ENCODE measurements around the gene MMAB. TPM values are rescaled to one million over a fixed set of nuclear protein-coding genes. Genes with fewer than 3 reads are reported as not detected.

MMAB gene
- total and polyA plus RNA-seq, 2 donors (not counting 3 experiments of a cell fraction or from before 2014, with no cell fraction given): 39.1 to 46.0 TPM

- Histone ChIP-seq H2AFZ (ENCODE audit: low read depth, low read length) (no peak overlapping the region), H4K20me1 (replicated peaks; ENCODE audit: control insufficient read depth, extremely low read depth, insufficient read depth, low read length) (no peaks in the 10 kb centered on the region), H3K4me1 (ENCODE audit: control insufficient read depth, extremely low read depth, insufficient read depth, low read length) (no peaks in the 10 kb centered on the region), H3K9ac (replicated peaks; ENCODE audit: extremely low read depth, insufficient read depth, low read length) (no peak overlapping the region), H3K79me2 (ENCODE audit: control insufficient read depth, insufficient read depth, low read length) (no peaks in the 10 kb centered on the region), H3K36me3 (ENCODE audit: control insufficient read depth in 2 of 2, extremely low read depth in 1 of 2, insufficient read depth in 2 of 2, low read length in 2 of 2) (peaks cover 0 to 20% of the 10 kb centered on the region in 2 experiments), H3K4me2 (ENCODE audit: insufficient read depth, low read length) (no peak overlapping the region), H3K4me3 (replicated peaks in 1 of 3; ENCODE audit: insufficient read depth in 1 of 3, low read depth in 1 of 3, low read length in 3 of 3) (no peak overlapping the region), H3K9me3 (replicated peaks; ENCODE audit: control insufficient read depth, insufficient read depth, low read length) (no peaks in the 10 kb centered on the region), H3K9me1 (replicated peaks; ENCODE audit: control insufficient read depth, extremely low read depth, insufficient read depth, low read length) (no peaks in the 10 kb centered on the region), H3K27me3 (ENCODE audit: control insufficient read depth in 2 of 2, insufficient read depth in 2 of 2, low read length in 2 of 2) (no peaks in the 10 kb centered on the region), H3K27ac (ENCODE audit: insufficient read depth, low read depth, low read length) (no peak overlapping the region)
- POLR2A ChIA-PET: no interaction called here
- FAIRE-seq: no peak
- intact Hi-C loops (cut with micrococcal nuclease): no loop called here
- TF ChIP-seq, protein P1, sequence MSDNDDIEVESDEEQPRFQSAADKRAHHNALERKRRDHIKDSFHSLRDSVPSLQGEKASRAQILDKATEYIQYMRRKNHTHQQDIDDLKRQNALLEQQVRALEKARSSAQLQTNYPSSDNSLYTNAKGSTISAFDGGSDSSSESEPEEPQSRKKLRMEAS (IDR thresholded peaks at IDR 0.05; ENCODE audit: insufficient read depth, insufficient read length): no peak
- TF ChIP-seq MYC (IDR thresholded peaks at IDR 0.05; ENCODE audit: low read depth, low read length) (no peak), POLR2A (IDR thresholded peaks at IDR 0.05; ENCODE audit: low read depth, low read length) (no peak), POLR2AphosphoS5 (IDR thresholded peaks at IDR 0.05; ENCODE audit: insufficient read depth, low read depth, low read length) (no peak), JUN (IDR thresholded peaks at IDR 0.05; ENCODE audit: borderline replicate concordance, insufficient read depth, insufficient read length, low read depth) (no peak), FOS (IDR thresholded peaks at IDR 0.05; ENCODE audit: borderline replicate concordance, insufficient read depth, low read length) (no peak), GATA2 (IDR thresholded peaks at IDR 0.05; ENCODE audit: insufficient read depth, insufficient read length, low read depth, low read length) (no peak), EZH2 (IDR thresholded peaks at IDR 0.05; ENCODE audit: borderline replicate concordance, low read depth, low read length, severe bottlenecking) (no peak)
- TF ChIP-seq, protein P2, sequence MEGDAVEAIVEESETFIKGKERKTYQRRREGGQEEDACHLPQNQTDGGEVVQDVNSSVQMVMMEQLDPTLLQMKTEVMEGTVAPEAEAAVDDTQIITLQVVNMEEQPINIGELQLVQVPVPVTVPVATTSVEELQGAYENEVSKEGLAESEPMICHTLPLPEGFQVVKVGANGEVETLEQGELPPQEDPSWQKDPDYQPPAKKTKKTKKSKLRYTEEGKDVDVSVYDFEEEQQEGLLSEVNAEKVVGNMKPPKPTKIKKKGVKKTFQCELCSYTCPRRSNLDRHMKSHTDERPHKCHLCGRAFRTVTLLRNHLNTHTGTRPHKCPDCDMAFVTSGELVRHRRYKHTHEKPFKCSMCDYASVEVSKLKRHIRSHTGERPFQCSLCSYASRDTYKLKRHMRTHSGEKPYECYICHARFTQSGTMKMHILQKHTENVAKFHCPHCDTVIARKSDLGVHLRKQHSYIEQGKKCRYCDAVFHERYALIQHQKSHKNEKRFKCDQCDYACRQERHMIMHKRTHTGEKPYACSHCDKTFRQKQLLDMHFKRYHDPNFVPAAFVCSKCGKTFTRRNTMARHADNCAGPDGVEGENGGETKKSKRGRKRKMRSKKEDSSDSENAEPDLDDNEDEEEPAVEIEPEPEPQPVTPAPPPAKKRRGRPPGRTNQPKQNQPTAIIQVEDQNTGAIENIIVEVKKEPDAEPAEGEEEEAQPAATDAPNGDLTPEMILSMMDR (IDR thresholded peaks at IDR 0.05; ENCODE audit: extremely low read depth in 1 of 2, insufficient read depth in 1 of 2, low read depth in 1 of 2, low read length in 2 of 2): no peak
- no TSS peak for BruUV-seq (replicated peaks)
- CTCF ChIA-PET: no interaction called here
- DNase-seq (ENCODE audit: low read depth, low spot score): no peak
- dilution Hi-C loops (cut with MboI; ENCODE audit: extremely low pct_ligation_motif_present, low sequenced_read_pairs): no loop called here
Measured at GRCh38 chr12:109531411-109531810, 41.9 kb downstream of the MMAB start.

Data from endothelial cell of umbilical vein (primary cell).